RWPE2 (cell line): ENCODE results near the gene GJA3.

ENCODE experiments used
- ATAC-seq: fragments of 200-7000 bp; cut with Tn5 transposase; 3 replicates; pipeline ENCODE4 v1.9.1; 2021; ENCODE audit warnings: low read depth
- DNase-seq: peaks from one replicate; pipeline ENCODE4 v3.0.0-alpha.2; 2020; ENCODE audit warnings: low spot score
- H3K27ac ChIP-seq: fragments of 450-650 bp; 2 replicates; pipeline ENCODE4 v1.5.1; 2017; ENCODE audit warnings: mild to moderate bottlenecking; ENCODE audit not compliant: poor library complexity, severe bottlenecking
- H3K27me3 ChIP-seq: fragments of 250-450 bp; sonication (Bioruptor Pico); 2 replicates; pipeline ENCODE4 v1.5.1; 2021; ENCODE audit warnings: mild to moderate bottlenecking, moderate library complexity; ENCODE audit not compliant: insufficient read depth, poor library complexity, severe bottlenecking
- H3K36me3 ChIP-seq: fragments of 250-450 bp; sonication (Bioruptor Pico); 2 replicates; pipeline ENCODE4 v1.5.1; 2020; ENCODE audit warnings: low read depth, mild to moderate bottlenecking, moderate library complexity
- H3K4me1 ChIP-seq: fragments of 250-450 bp; sonication (Bioruptor Pico); 2 replicates; pipeline ENCODE4 v1.5.1; 2021; ENCODE audit warnings: mild to moderate bottlenecking, moderate library complexity; ENCODE audit not compliant: insufficient read depth, poor library complexity, severe bottlenecking
- H3K4me3 ChIP-seq: fragments of 250-450 bp; sonication (Bioruptor Pico); 2 replicates; pipeline ENCODE4 v1.5.1; 2021; ENCODE audit warnings: mild to moderate bottlenecking, moderate library complexity; ENCODE audit not compliant: severe bottlenecking
- H3K9me3 ChIP-seq: fragments of 250-450 bp; sonication (Bioruptor Pico); 2 replicates; pipeline ENCODE4 v1.5.1; 2021; ENCODE audit warnings: mild to moderate bottlenecking, moderate library complexity; ENCODE audit not compliant: severe bottlenecking
- TF ChIP-seq, protein P1 (sequence below): fragments of 450-650 bp; IDR thresholded peaks from one replicate; pipeline ENCODE4 v1.5.1; 2017; ENCODE audit warnings: mild to moderate bottlenecking, moderate library complexity; ENCODE audit not compliant: poor library complexity, severe bottlenecking

GJA3 gene

DNA sequence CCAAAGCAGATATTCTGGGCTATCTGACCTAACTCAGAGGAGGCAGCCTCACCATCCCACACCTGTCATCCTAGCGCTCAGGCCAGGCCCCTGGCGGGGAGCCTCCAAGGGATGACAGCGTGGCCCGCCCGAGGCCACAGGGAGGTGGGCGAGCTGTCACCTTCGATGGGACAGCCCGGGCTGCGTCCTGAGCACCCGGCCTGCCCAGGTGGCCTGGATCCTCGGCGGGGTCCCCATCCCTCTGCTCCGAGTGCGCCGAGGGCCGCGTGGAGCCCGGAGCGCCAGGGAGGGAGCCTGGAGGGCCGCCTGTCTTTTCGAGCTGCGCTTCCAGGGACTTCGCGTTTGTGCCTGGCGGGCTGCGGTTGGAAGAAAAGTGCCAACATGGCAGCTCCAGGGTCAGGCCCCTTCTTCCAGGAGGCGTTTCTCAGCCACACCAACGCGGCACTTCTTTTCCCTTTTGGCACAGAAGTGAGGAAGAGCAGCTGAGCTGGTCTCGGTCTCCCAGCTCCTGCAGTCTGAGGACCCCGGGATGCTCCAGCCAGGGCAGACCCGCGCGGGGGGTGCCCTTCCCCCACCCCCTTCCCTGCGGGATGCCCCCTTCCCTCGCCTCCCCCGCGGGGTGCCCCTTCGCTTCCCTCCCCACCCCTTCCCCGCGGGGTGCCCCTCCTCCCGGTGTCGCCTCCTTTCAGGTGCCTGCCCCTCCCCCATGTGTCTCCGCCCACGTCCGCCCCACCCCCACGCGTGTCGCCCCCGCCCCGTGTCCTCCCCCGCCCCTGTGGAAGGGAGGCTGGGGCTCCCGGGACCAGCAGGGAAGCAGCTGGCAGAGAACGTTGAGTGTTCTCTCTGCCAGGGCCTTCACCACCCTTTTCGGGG, 42.3 kb downstream of the GJA3 start:
- H3K4me1 ChIP-seq: peaks cover 5% of the 10 kb centered on the region
- no peaks in the 10 kb centered on the region for H3K27me3 ChIP-seq
- DNase-seq: no peak
- H3K36me3 ChIP-seq: no peaks in the 10 kb centered on the region
- H3K27ac ChIP-seq: peak overlapping the region; percentile 65
- H3K4me3 ChIP-seq: peak overlapping the region; percentile 37
- ATAC-seq: peak; percentile 2; the same call in 1 of the 3 replicates
- no peaks in the 10 kb centered on the region for H3K9me3 ChIP-seq
- TF ChIP-seq, protein P1, sequence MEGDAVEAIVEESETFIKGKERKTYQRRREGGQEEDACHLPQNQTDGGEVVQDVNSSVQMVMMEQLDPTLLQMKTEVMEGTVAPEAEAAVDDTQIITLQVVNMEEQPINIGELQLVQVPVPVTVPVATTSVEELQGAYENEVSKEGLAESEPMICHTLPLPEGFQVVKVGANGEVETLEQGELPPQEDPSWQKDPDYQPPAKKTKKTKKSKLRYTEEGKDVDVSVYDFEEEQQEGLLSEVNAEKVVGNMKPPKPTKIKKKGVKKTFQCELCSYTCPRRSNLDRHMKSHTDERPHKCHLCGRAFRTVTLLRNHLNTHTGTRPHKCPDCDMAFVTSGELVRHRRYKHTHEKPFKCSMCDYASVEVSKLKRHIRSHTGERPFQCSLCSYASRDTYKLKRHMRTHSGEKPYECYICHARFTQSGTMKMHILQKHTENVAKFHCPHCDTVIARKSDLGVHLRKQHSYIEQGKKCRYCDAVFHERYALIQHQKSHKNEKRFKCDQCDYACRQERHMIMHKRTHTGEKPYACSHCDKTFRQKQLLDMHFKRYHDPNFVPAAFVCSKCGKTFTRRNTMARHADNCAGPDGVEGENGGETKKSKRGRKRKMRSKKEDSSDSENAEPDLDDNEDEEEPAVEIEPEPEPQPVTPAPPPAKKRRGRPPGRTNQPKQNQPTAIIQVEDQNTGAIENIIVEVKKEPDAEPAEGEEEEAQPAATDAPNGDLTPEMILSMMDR: no peak

DNA sequence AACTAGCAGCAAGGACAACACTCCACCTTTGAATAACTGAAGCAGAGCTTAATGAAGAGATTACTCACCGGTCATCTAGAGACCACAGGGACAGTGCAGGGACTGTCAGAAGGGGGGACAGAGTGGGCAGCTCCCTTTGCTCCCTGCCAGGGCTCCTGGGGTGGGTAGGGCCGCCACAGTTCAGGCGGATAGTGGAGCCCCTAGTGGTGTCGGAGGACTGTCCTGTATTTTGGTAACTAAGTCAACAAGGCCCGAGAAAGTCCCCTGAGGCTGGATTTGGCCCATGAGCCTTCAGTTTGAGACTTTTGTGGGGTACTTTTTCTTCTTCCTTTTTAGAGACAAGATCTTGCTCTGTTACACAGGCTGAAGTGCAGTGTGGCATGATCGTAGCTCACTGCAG, 44.6 kb downstream of the GJA3 start:
- Histone ChIP-seq H3K4me1 (peaks cover 5% of the 10 kb centered on the region), H3K27me3 (no peaks in the 10 kb centered on the region), H3K36me3 (no peaks in the 10 kb centered on the region), H3K4me3 (no peak overlapping the region), H3K27ac (no peak overlapping the region), H3K9me3 (no peaks in the 10 kb centered on the region)
- DNase-seq (no peak), ATAC-seq (no peak)
- TF ChIP-seq, protein P1: no peak

DNA sequence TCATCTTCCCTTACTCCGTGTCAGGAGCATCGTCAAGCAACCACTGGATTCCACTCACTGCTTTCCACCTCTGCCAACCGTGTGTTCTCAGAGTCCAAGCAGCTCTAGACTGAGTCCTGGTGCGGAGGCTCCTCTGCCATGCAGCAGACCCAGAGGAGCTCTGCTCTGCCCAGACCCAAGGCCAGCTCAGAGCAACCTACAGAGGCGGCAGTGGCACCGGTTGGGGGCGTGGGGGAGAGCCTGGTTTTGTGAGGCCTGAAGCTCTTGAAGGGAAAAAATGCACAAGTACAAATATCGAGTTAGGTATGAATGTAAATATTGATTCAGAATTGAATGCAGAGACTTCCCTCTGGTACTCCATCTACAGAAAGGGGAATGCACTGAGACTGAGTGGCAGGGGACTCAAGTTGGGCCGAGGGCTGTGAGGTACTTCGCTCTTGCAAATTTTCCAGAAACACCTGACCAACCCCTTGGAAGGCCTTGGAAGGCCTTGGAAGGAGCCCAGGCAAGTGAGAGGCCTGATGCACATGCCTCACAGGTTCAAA, 46.7 kb downstream of the GJA3 start:
- ATAC-seq (no peak), DNase-seq (no peak)
- Histone ChIP-seq H3K27ac (no peak overlapping the region), H3K9me3 (no peaks in the 10 kb centered on the region), H3K27me3 (no peaks in the 10 kb centered on the region), H3K4me3 (no peak overlapping the region), H3K4me1 (no peaks in the 10 kb centered on the region), H3K36me3 (no peaks in the 10 kb centered on the region)
- TF ChIP-seq, protein P1: no peak

DNA sequence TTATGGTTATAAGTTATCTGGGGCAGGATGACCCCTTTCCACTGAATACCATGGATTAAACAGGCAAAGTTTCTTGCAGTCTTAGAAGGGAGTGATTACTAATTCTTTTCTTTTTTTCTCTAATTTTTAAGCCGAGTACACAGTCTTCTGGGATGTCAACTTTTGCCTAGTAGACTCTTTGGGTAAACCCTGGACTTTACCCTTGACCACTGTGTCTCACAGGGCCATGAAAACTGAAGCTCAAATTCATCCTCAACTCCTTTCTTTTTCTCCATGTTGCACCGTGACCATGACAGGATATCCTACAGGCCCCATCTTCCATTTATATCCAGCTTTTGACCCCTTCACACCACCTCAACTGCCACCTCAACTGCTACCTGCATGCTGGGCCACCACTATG, 51.8 kb downstream of the GJA3 start:
- no peaks in the 10 kb centered on the region for H3K36me3 ChIP-seq
- no peak overlapping the region for H3K27ac ChIP-seq
- H3K4me1 ChIP-seq: no peaks in the 10 kb centered on the region
- no peaks in the 10 kb centered on the region for H3K9me3 ChIP-seq
- TF ChIP-seq, protein P1: no peak
- H3K4me3 ChIP-seq: no peak overlapping the region
- DNase-seq (no peak), ATAC-seq (no peak)
- H3K27me3 ChIP-seq: no peaks in the 10 kb centered on the region

DNA sequence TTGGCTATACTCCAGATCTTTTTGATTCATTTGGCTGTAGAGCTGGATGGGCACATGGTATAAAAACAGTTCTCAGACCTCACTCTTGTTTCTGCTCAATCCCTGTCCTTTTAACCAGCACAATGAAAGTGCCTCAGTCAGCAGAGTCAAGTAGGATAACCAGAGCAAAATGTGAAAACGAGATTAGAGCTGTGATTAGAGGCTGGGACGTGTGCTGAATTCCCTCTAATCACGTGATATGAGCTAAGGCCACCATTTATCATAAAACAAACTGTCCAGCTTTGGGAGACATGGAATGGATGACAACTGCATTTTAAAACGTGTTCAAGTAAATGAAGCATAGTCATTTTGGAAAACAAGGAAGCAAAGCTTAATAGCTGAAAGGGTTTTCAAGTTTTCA, 54.1 kb downstream of the GJA3 start:
- ATAC-seq: no peak
- TF ChIP-seq, protein P1: no peak
- H3K27me3 ChIP-seq: no peaks in the 10 kb centered on the region
- H3K27ac ChIP-seq: no peak overlapping the region
- H3K36me3 ChIP-seq: no peaks in the 10 kb centered on the region
- no peak overlapping the region for H3K4me3 ChIP-seq
- H3K4me1 ChIP-seq: no peaks in the 10 kb centered on the region
- H3K9me3 ChIP-seq: no peaks in the 10 kb centered on the region
- DNase-seq: no peak
